Endodermal cell (in vitro differentiated cells): ENCODE results near the gene ATG9B. TPM values are rescaled to one million over a fixed set of nuclear protein-coding genes. Genes with fewer than 3 reads are reported as not detected.

Experiments
- DNase-seq: peaks from one replicate; pipeline ENCODE4 v3.0.0-alpha.2; 2017
- H3K27ac ChIP-seq: 2 replicates; pipeline ENCODE4 v1.5.1; 2013; ENCODE audit warnings: mild to moderate bottlenecking, low read depth, low read length, moderate library complexity
- H3K27me3 ChIP-seq: 2 replicates; pipeline ENCODE4 v1.6.1; 2013; ENCODE audit warnings: mild to moderate bottlenecking, low read length, moderate library complexity; ENCODE audit not compliant: insufficient read depth, control insufficient read depth, poor library complexity, severe bottlenecking
- H3K36me3 ChIP-seq: 2 replicates; pipeline ENCODE4 v1.7.0; 2013; ENCODE audit warnings: mild to moderate bottlenecking, low read length, moderate library complexity; ENCODE audit not compliant: control insufficient read depth, insufficient read depth
- H3K4me1 ChIP-seq: one replicate; pipeline ENCODE4 v1.7.0; 2013; ENCODE audit warnings: low read length; ENCODE audit not compliant: control insufficient read depth, insufficient read depth
- H3K4me3 ChIP-seq: 2 replicates; pipeline ENCODE4 v1.5.1; 2013; ENCODE audit warnings: mild to moderate bottlenecking, low read length, moderate library complexity
- H3K9ac ChIP-seq: 2 replicates; pipeline ENCODE4 v1.6.1; 2013; ENCODE audit warnings: mild to moderate bottlenecking, low read length, moderate library complexity; ENCODE audit not compliant: poor library complexity, severe bottlenecking; ENCODE audit errors: extremely low read depth
- H3K9me3 ChIP-seq: 2 replicates; pipeline ENCODE4 v1.6.1; 2013; ENCODE audit warnings: mild to moderate bottlenecking, low read length, moderate library complexity; ENCODE audit not compliant: control insufficient read depth
- H3K27ac Mint-ChIP-seq: 2 replicates; pipeline ENCODE4 v1.8.0; 2020; ENCODE audit warnings: mixed read lengths
- H3K27me3 Mint-ChIP-seq: 2 replicates; pipeline ENCODE4 v1.8.0; 2021; ENCODE audit warnings: mild to moderate bottlenecking, mixed read lengths; ENCODE audit not compliant: insufficient read depth
- H3K36me3 Mint-ChIP-seq: 2 replicates; pipeline ENCODE4 v1.8.0; 2020; ENCODE audit warnings: low read depth, mixed read lengths
- H3K4me1 Mint-ChIP-seq: 2 replicates; pipeline ENCODE4 v1.8.0; 2020; ENCODE audit warnings: mixed read lengths
- H3K4me3 Mint-ChIP-seq: 2 replicates; pipeline ENCODE4 v1.8.0; 2020; ENCODE audit warnings: mild to moderate bottlenecking, moderate library complexity, mixed read lengths
- H3K9me3 Mint-ChIP-seq: 2 replicates; pipeline ENCODE4 v1.8.0; 2020; ENCODE audit warnings: mild to moderate bottlenecking, mixed read lengths
- CTCF ChIP-seq: fragments of 200-600 bp; sonication (generic); conservative IDR thresholded peaks from 2 replicates; pipeline ENCODE4 v1.5.0; 2021; ENCODE audit warnings: antibody characterized with exemption, mild to moderate bottlenecking
- WGBS, 2 experiments: methylation state at CpG; one replicate each; pipeline versions ENCODE4 v1.1.5 to v1.1.7; 2013; ENCODE audit warnings: missing lambda C conversion rate in 2 of 2, mixed read lengths in 1 of 2; ENCODE audit not compliant: insufficient coverage in 1 of 2, insufficient read length in 1 of 2; 5-methylcytosine and 5-hydroxymethylcytosine counted together
- total RNA-seq, 2 donors: library from RNA; stranded (reverse); fragmentation: NEBNext Ultra II Directional in 1 of 2; extraction: Animal tissue kit (Norgen Biotek cat#: 25700) in 1 of 2; gene quantifications; 2 replicates in 1 of 2; 3 replicates in 1 of 2; pipeline ENCODE4 v1.2.1, GENCODE V29; 2021

ATG9B gene
- total RNA-seq, 2 donors from 2014 or later: 2.0 to 3.0 TPM

DNA sequence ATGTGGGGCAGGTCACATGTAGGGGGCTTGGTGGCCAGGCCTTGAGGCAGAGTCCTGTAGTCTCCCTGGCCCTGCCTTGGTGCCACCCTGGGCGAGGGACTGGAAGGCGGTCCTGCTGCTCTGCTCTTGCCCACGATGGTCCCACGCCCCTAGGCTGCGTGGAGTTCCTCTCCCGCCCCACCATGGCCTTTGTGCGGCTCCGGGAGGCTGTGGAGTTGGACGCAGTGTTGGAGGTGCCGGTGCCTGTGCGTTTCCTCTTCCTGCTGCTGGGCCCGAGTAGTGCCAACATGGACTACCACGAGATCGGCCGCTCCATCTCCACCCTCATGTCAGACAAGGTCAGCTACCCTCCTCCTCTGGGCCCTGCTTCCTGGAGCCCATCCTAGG lies 46.3 kb upstream of the ATG9B start:
- Histone ChIP-seq H3K4me1 (no peaks in the 10 kb centered on the region), H3K27me3 (no peaks in the 10 kb centered on the region), H3K27ac (no peak overlapping the region), H3K36me3 (peaks cover 61% of the 10 kb centered on the region), H3K9me3 (no peaks in the 10 kb centered on the region), H3K4me3 (no peak overlapping the region), H3K9ac (no peak overlapping the region)
- no peak for TF ChIP-seq CTCF
- DNase-seq: no peak
- 96 to 98% methylated on average over 11 to 15 of the region's 15 CpGs for WGBS, 2 experiments
- peaks cover 3% of the 10 kb centered on the region for H3K4me1 Mint-ChIP-seq
- no peak overlapping the region for H3K4me3 Mint-ChIP-seq
- H3K27me3 Mint-ChIP-seq: no peaks in the 10 kb centered on the region
- peaks cover 54% of the 10 kb centered on the region for H3K36me3 Mint-ChIP-seq
- no peaks in the 10 kb centered on the region for H3K9me3 Mint-ChIP-seq
- H3K27ac Mint-ChIP-seq: no peak overlapping the region

GRCh38 chr7:151069841-151070573 lies 45.7 kb upstream of the ATG9B start:
- Mint-ChIP-seq H3K4me3 (no peak overlapping the region), H3K27ac (no peak overlapping the region), H3K4me1 (no peaks in the 10 kb centered on the region), H3K9me3 (no peaks in the 10 kb centered on the region), H3K27me3 (no peaks in the 10 kb centered on the region), H3K36me3 (peaks cover 57% of the 10 kb centered on the region)
- Histone ChIP-seq H3K4me1 (no peaks in the 10 kb centered on the region), H3K4me3 (no peak overlapping the region), H3K27me3 (no peaks in the 10 kb centered on the region), H3K9ac (no peak overlapping the region), H3K36me3 (peaks cover 67% of the 10 kb centered on the region), H3K9me3 (no peaks in the 10 kb centered on the region), H3K27ac (no peak overlapping the region)
- DNase-seq: no peak
- 94 to 95% methylated on average over 9 to 17 of the region's 17 CpGs for WGBS, 2 experiments
- TF ChIP-seq CTCF: no peak

DNA sequence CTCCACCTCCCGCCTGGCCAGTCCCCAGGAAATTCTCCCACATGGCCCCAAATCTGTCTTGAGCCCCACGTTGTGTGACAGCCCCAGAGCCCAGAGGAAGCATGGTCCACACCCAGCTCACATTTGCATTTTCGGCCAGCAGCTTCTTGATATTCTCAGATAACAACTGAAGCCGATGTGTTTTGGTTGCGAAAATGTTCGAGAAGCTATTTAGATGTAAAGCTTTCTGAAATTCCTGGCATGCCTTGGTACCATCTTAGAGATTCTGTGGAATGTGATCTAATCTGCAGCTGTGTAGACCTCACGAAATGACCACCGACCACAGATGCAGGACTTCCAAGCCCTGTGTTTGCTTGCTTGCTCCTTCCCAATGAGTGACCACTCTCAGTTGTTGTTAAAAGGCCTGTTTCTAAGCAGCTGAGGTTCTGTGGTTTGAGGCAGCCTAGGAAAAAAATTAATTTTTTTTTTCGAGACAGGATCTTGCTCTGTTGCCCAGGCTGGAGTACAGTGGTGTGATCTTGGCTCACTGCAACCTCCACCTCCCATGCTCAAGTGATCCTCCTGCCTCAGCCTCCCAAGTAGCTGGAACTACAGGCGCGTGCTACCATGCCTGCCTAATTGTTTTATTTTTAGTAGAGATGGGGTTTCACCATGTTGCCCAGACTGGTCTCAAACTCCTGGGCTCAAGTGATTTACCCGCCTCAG lies 43.9 kb upstream of the ATG9B start:
- Mint-ChIP-seq H3K27me3 (no peaks in the 10 kb centered on the region), H3K4me3 (no peak overlapping the region), H3K36me3 (peaks cover 55% of the 10 kb centered on the region), H3K4me1 (peaks cover 4% of the 10 kb centered on the region), H3K27ac (peak overlapping the region; percentile 82), H3K9me3 (no peaks in the 10 kb centered on the region)
- WGBS, 2 experiments: 79 to 82% methylated on average over 12 of the region's 12 CpGs
- no peak overlapping the region for H3K9ac ChIP-seq
- no peaks in the 10 kb centered on the region for H3K9me3 ChIP-seq
- H3K27ac ChIP-seq: no peak overlapping the region
- H3K27me3 ChIP-seq: no peaks in the 10 kb centered on the region
- peaks cover 3% of the 10 kb centered on the region for H3K4me1 ChIP-seq
- TF ChIP-seq CTCF: no peak
- peak; percentile 69 for DNase-seq
- H3K36me3 ChIP-seq: peaks cover 64% of the 10 kb centered on the region
- no peak overlapping the region for H3K4me3 ChIP-seq
